Left lung (tissue), 10 donors: Measurements from ENCODE around the gene BAIAP2. TPM values are rescaled to one million over a fixed set of nuclear protein-coding genes. Genes with fewer than 3 reads are reported as not detected.

Experiments
- ATAC-seq: fragments of 200-7000 bp; cut with Tn5 transposase; one replicate; pipeline ENCODE4 v1.9.1; 2020; ENCODE audit warnings: moderate library complexity
- DNase-seq, 4 donors: peaks; one replicate each; pipeline ENCODE4 v3.0.0-alpha.2; 2013 to 2020
- H3K27ac ChIP-seq, 2 donors: fragments of 200-600 bp; sonication (generic) in 1 of 2; one replicate each; pipeline versions ENCODE4 v1.5.0 to v1.8.0; 2020 to 2021
- H3K27me3 ChIP-seq, 2 donors: fragments of 200-600 bp; sonication (generic) in 1 of 2; one replicate each; pipeline versions ENCODE4 v1.5.0 to v1.8.0; 2020 to 2021
- H3K36me3 ChIP-seq, 2 donors: fragments of 200-600 bp; sonication (generic) in 1 of 2; one replicate each; pipeline versions ENCODE4 v1.5.0 to v1.8.0; 2020 to 2021
- H3K4me1 ChIP-seq, 2 donors: fragments of 200-600 bp; one replicate each; pipeline ENCODE4 v1.8.0; 2021
- H3K4me3 ChIP-seq, 2 donors: fragments of 200-600 bp; sonication (generic) in 1 of 2; one replicate each; pipeline versions ENCODE4 v1.5.0 to v1.8.0; 2020 to 2021; ENCODE audit warnings: mild to moderate bottlenecking in 1 of 2
- H3K9me3 ChIP-seq, 2 donors: fragments of 200-600 bp; sonication (generic) in 1 of 2; one replicate each; pipeline versions ENCODE4 v1.5.0 to v1.8.0; 2020 to 2021
- intact Hi-C, 2 donors: fragments of 100-400 bp; cut with DNase I; formaldehyde crosslinking; loops; one replicate each; pipeline versions ENCODE4 v1.11.2 to v1.14.2; 2022
- polyA plus RNA-seq, 6 donors: library from polyadenylated mRNA; unstranded; fragments of 120-200 nt; gene quantifications; one replicate each; pipeline ENCODE4 v1.2.1, GENCODE V29; 2013; ENCODE audit not compliant: insufficient read length in 6 of 6
- total RNA-seq, 2 donors: library from RNA; stranded (reverse); fragmentation: NEBNext Ultra II Directional; extraction: Animal tissue kit (Norgen Biotek cat#: 25700); gene quantifications; one replicate each; pipeline ENCODE4 v1.2.1, GENCODE V29; 2021
- TF ChIP-seq, protein P1 (sequence below), 2 donors: fragments of 200-600 bp; sonication (generic) in 1 of 2; IDR thresholded peaks; one replicate each; pipeline versions ENCODE4 v1.5.0 to v1.8.0; 2021; ENCODE audit warnings: antibody characterized with exemption in 2 of 2
- donor health status: DM: no; HTN: yes; CAD: no.
- donor health status: DM: no; HTN: no; CAD: no.

BAIAP2 gene
- total and polyA plus RNA-seq, 8 donors = 40.9 to 135 (median 52.6) TPM

- H3K4me1 ChIP-seq = peaks cover 0 to 56% of the 10 kb centered on the region in 2 donors
- TF ChIP-seq, protein P1, sequence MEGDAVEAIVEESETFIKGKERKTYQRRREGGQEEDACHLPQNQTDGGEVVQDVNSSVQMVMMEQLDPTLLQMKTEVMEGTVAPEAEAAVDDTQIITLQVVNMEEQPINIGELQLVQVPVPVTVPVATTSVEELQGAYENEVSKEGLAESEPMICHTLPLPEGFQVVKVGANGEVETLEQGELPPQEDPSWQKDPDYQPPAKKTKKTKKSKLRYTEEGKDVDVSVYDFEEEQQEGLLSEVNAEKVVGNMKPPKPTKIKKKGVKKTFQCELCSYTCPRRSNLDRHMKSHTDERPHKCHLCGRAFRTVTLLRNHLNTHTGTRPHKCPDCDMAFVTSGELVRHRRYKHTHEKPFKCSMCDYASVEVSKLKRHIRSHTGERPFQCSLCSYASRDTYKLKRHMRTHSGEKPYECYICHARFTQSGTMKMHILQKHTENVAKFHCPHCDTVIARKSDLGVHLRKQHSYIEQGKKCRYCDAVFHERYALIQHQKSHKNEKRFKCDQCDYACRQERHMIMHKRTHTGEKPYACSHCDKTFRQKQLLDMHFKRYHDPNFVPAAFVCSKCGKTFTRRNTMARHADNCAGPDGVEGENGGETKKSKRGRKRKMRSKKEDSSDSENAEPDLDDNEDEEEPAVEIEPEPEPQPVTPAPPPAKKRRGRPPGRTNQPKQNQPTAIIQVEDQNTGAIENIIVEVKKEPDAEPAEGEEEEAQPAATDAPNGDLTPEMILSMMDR (IDR thresholded peaks at IDR 0.05) = no peak
- intact Hi-C loops = no loop called here
- no peaks in the 10 kb centered on the region for H3K9me3 ChIP-seq
- no peak for ATAC-seq
- H3K27ac ChIP-seq = peak overlapping the region in 1 of 2 donors; percentile 45
- DNase-seq = peak in 1 of 4 donors; percentile 82
- H3K36me3 ChIP-seq = no peaks in the 10 kb centered on the region
- H3K27me3 ChIP-seq = no peaks in the 10 kb centered on the region
- H3K4me3 ChIP-seq = no peak overlapping the region
Measured at GRCh38 chr17:81154961-81155360, 120.0 kb downstream of the BAIAP2 start.

- intact Hi-C loops = no loop called here
- Histone ChIP-seq H3K36me3 (no peaks in the 10 kb centered on the region), H3K27me3 (no peaks in the 10 kb centered on the region), H3K9me3 (no peaks in the 10 kb centered on the region), H3K4me1 (peaks cover 0 to 55% of the 10 kb centered on the region in 2 donors), H3K4me3 (no peak overlapping the region), H3K27ac (no peak overlapping the region)
- DNase-seq (peak in 1 of 4 donors; percentile 73), ATAC-seq (no peak)
- TF ChIP-seq, protein P1 (IDR thresholded peaks at IDR 0.05) = no peak
Measured at GRCh38 chr17:81156866-81157805, 122.2 kb downstream of the BAIAP2 start.

GRCh38 chr17:81157848-81158687, 123.1 kb downstream of the BAIAP2 start:
- Histone ChIP-seq H3K27ac (no peak overlapping the region), H3K4me3 (no peak overlapping the region), H3K4me1 (peaks cover 0 to 47% of the 10 kb centered on the region in 2 donors), H3K9me3 (no peaks in the 10 kb centered on the region), H3K27me3 (peaks cover 0 to 2% of the 10 kb centered on the region in 2 donors), H3K36me3 (no peaks in the 10 kb centered on the region)
- intact Hi-C loops = no loop called here
- TF ChIP-seq, protein P1 (IDR thresholded peaks at IDR 0.05) = no peak
- ATAC-seq = no peak
- peak in 1 of 4 donors; percentile 57 for DNase-seq

GRCh38 chr17:81158688-81159590, 124.0 kb downstream of the BAIAP2 start:
- Histone ChIP-seq H3K4me1 (peaks cover 0 to 38% of the 10 kb centered on the region in 2 donors), H3K27me3 (peaks cover 0 to 10% of the 10 kb centered on the region in 2 donors), H3K9me3 (no peaks in the 10 kb centered on the region), H3K36me3 (no peaks in the 10 kb centered on the region), H3K27ac (no peak overlapping the region), H3K4me3 (peak overlapping the region in 1 of 2 donors; percentile 58)
- DNase-seq (peak in 1 of 4 donors; percentile 66), ATAC-seq (no peak)
- TF ChIP-seq, protein P1 (IDR thresholded peaks at IDR 0.05) = no peak
- intact Hi-C loops = no loop called here
